ENCODE measurements around the gene CCL22. TPM values are rescaled to one million over a fixed set of nuclear protein-coding genes. Genes with fewer than 3 reads are reported as not detected.

The CCL22 gene
- total RNA-seq, 1 donor from 2014 or later, result 0.49 TPM

DNA sequence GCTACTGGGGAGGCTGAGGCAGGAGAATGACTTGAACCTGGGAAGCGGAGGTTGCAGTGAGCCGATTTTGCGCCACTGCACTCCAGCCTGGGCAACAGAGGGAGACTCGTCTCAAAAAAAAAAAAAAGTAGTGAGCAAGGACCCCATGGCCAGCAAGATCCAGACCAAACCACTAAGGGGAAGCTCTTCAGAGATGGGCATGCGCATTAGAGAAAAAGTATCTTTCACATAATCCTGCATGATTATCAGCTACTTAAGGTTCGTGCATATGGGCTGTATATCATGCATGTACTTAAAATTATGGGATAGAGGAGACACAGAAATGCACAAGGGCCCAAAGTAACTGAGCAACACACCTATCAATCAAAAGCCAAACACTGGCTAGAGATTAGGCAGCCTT, 10.7 kb upstream of the CCL22 start:
- DNase-seq (ENCODE audit: extremely low spot score in 2 of 2), result no peak

DNA sequence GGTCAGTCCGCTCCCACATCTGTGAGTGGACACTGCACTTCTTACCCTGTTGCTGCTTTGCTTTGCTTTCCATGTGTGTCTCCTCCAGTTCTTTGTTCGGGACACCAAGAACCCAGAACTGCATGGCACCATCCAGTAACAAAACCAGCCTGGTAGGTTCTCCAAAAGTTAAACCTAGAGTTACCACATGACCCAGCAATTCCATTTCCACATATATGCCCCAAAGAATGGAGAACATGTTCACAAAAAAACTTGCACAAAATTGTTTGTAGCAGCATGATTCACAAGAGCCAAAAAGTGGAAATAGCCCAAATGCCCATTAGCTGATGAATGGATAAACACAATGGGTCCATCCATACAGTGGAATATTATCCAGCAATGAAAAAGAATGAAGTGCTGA, 10.3 kb upstream of the CCL22 start:
- Histone ChIP-seq H3K36me3 (no peaks in the 10 kb centered on the region), H3K27ac (no peak overlapping the region), H3K4me3 (no peak overlapping the region), H3K27me3 (no peaks in the 10 kb centered on the region), H3K4me1 (no peaks in the 10 kb centered on the region), H3K9me3 (no peaks in the 10 kb centered on the region)
- TF ChIP-seq POLR2AphosphoS5 (IDR thresholded peaks at IDR 0.05; ENCODE audit: insufficient read depth in 1 of 2, low read depth in 1 of 2), result no peak
- no peak for TF ChIP-seq POLR2A (IDR thresholded peaks at IDR 0.05)
- TF ChIP-seq, protein P1, sequence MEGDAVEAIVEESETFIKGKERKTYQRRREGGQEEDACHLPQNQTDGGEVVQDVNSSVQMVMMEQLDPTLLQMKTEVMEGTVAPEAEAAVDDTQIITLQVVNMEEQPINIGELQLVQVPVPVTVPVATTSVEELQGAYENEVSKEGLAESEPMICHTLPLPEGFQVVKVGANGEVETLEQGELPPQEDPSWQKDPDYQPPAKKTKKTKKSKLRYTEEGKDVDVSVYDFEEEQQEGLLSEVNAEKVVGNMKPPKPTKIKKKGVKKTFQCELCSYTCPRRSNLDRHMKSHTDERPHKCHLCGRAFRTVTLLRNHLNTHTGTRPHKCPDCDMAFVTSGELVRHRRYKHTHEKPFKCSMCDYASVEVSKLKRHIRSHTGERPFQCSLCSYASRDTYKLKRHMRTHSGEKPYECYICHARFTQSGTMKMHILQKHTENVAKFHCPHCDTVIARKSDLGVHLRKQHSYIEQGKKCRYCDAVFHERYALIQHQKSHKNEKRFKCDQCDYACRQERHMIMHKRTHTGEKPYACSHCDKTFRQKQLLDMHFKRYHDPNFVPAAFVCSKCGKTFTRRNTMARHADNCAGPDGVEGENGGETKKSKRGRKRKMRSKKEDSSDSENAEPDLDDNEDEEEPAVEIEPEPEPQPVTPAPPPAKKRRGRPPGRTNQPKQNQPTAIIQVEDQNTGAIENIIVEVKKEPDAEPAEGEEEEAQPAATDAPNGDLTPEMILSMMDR (IDR thresholded peaks at IDR 0.05), result no peak
- no peak for DNase-seq (ENCODE audit: extremely low spot score in 2 of 2)
- intact Hi-C loops (cut with DNase I), result no loop called here

More for the DNA sequence above, 10.7 kb upstream of the CCL22 start:
- Histone ChIP-seq H3K27ac (no peak overlapping the region), H3K27me3 (no peaks in the 10 kb centered on the region), H3K4me3 (no peak overlapping the region), H3K9me3 (no peaks in the 10 kb centered on the region), H3K36me3 (no peaks in the 10 kb centered on the region), H3K4me1 (no peaks in the 10 kb centered on the region)
- intact Hi-C loops (cut with DNase I), result no loop called here
- TF ChIP-seq POLR2A (IDR thresholded peaks at IDR 0.05) (no peak), POLR2AphosphoS5 (IDR thresholded peaks at IDR 0.05; ENCODE audit: insufficient read depth in 1 of 2, low read depth in 1 of 2) (no peak)
- TF ChIP-seq, protein P1 (IDR thresholded peaks at IDR 0.05), result no peak

DNA sequence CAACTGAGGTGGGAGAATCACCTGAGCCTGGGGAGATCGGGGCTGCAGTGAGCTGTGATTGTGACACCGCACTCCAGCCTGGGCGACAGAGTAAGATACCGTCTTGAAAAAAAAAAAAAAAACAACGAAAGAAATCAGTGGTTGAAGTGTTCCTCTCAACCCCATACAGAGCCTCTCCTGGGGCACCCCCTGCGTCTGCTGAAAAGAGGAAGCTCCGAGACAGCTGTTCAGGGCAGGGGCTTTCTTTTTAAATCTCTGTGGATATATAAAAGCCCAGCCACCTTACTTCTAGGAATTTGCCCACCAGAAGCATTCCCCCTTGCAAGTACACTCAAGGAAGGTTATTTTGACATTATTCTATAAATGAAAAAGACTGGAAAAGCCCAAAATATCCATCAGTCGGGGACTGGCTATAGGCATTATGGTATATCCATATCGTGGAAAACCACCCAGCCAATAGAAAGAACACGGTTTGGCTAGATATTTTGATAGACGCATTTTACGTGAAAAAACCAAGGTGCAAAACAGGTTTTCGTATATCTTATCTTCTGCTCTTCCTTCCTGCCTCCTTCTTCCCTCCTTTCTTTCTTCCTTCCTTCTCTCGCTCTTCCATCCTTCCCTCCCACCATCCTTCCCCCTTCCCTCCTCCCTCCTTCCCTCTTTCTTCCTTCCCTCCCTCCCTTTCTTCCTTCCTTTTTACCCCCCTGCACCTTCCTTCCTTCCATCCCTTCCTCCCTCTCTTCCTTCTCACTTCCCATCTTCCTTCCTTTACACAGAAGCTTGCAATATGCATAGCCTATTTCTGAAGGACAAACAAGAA, 9.2 kb upstream of the CCL22 start:
- DNase-seq (ENCODE audit: extremely low spot score in 2 of 2), result no peak

DNA sequence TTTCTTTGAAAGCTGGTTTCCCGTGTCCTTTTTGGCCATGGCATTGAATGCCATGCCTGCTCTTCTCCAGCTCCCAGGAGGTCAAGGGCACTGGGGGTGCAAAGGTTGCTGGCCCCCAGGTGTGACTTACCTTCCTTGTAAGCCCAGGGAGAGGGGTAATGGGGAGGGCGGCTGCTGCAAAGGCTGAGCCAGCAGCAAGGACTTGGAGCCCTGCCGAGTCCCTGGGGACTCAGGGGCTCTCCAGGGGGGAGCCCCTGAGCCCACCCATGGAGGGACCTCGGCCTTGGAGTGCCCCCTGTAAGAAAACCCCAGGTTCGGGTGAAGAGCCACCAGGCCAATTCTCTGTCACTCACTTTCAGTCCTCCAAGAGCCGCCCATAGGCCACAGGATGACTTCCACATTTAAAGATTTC, 5.9 kb upstream of the CCL22 start:
- no peak overlapping the region for H3K4me3 ChIP-seq
- no peak overlapping the region for H3K27ac ChIP-seq
- intact Hi-C loops (cut with DNase I), result no loop called here
- H3K27me3 ChIP-seq, result no peaks in the 10 kb centered on the region
- no peaks in the 10 kb centered on the region for H3K9me3 ChIP-seq
- TF ChIP-seq POLR2AphosphoS5 (IDR thresholded peaks at IDR 0.05; ENCODE audit: insufficient read depth in 1 of 2, low read depth in 1 of 2) (no peak), POLR2A (IDR thresholded peaks at IDR 0.05) (no peak)
- TF ChIP-seq, protein P1 (IDR thresholded peaks at IDR 0.05), result no peak
- H3K4me1 ChIP-seq, result no peaks in the 10 kb centered on the region
- DNase-seq (ENCODE audit: extremely low spot score in 2 of 2), result peak in 1 of 2 donors; percentile 52
- H3K36me3 ChIP-seq, result no peaks in the 10 kb centered on the region

More for the DNA sequence above, 9.2 kb upstream of the CCL22 start:
- Histone ChIP-seq H3K27me3 (no peaks in the 10 kb centered on the region), H3K4me1 (no peaks in the 10 kb centered on the region), H3K4me3 (no peak overlapping the region), H3K36me3 (no peaks in the 10 kb centered on the region), H3K27ac (no peak overlapping the region), H3K9me3 (no peaks in the 10 kb centered on the region)
- intact Hi-C loops (cut with DNase I), result no loop called here
- TF ChIP-seq POLR2A (IDR thresholded peaks at IDR 0.05), result no peak
- TF ChIP-seq, protein P1 (IDR thresholded peaks at IDR 0.05), result no peak
- no peak for TF ChIP-seq POLR2AphosphoS5 (IDR thresholded peaks at IDR 0.05; ENCODE audit: insufficient read depth in 1 of 2, low read depth in 1 of 2)

DNA sequence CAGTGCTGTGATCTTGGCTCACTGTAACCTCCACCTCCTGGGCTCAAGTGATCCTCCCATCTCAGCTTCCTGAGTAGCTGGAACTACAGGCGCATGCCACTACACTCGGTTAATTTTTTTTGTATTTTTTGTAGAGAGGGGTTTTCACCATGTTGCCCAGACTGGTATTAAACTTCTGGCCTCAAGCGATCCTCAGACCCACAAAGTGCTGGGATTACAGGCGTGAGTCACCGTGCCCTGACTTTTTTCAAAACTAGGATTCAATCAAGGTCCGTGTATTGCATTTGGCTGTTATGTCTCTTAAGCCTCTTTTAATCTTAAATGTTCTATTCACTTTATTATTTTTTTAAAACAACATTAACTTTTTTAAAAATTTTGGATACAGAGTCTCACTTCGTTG, 4.3 kb upstream of the CCL22 start:
- no peak overlapping the region for H3K27ac ChIP-seq
- H3K27me3 ChIP-seq, result no peaks in the 10 kb centered on the region
- no peaks in the 10 kb centered on the region for H3K9me3 ChIP-seq
- intact Hi-C loops (cut with DNase I), result no loop called here
- no peaks in the 10 kb centered on the region for H3K36me3 ChIP-seq
- TF ChIP-seq POLR2A (IDR thresholded peaks at IDR 0.05) (no peak), POLR2AphosphoS5 (IDR thresholded peaks at IDR 0.05; ENCODE audit: insufficient read depth in 1 of 2, low read depth in 1 of 2) (no peak)
- TF ChIP-seq, protein P1 (IDR thresholded peaks at IDR 0.05), result no peak
- H3K4me1 ChIP-seq, result no peaks in the 10 kb centered on the region
- no peak overlapping the region for H3K4me3 ChIP-seq
- no peak for DNase-seq (ENCODE audit: extremely low spot score in 2 of 2)
